ENCODE data around the gene CABP1.
A peak's percentile ranks its signal among the peaks of the same experiment; 100 is the strongest.
"Not testable (repeated sequence)": the region's sequence is repeated elsewhere in the genome, so short reads cannot be mapped to it uniquely, and the experiment has no call there.

CABP1 gene

GRCh38 chr12:120668868-120669840 lies 28.7 kb downstream of the CABP1 start:
- DNase-seq = no peak

GRCh38 chr12:120670237-120670636 lies 29.8 kb downstream of the CABP1 start:
- DNase-seq = not testable (repeated sequence)

DNA sequence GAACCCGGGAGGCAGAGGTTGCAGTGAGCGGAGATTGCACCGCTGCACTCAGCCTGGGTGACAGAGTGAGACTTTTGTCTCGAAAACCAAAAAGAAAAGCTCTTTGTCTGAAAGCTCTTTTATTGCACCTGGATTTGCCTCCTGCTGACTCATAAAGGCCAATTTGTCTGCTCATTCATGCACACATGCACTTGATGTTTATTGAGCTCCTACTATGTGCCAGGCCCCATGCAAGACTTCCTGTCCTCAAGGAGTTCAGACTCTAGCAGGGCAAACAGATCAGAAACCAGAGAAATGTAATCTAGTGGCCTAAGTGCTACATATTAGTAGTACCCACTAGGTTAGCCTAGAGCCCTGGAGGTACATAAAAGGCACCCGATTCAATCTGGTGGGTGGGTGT lies 30.2 kb downstream of the CABP1 start:
- DNase-seq = no peak

DNA sequence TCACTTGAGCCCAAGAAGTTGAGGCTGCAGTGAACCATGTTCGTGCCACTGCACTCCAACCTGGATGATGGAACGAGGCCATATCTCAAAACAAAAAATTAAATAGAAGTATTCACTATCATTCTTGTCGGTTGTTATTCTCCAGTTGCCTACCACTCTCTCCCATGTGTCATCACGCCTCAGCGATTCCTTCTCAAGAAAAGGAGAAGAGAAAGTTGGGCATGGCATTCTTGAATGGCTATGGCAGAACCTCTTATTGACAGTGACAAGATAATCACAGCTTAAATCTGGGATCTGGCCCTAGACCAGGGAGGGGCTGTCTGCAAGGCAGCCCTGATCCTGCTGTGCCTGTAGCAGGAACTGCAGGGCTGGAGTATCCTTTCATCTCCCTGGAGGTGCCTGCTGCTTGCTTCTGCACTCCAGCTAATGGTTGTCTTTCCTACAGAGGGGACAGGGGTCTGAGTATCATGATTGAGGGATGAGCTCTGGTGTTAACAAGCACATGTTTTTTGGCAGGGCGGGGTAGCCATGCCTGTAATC lies 33.7 kb downstream of the CABP1 start:
- DNase-seq = no peak

- DNase-seq = no peak
Measured at GRCh38 chr12:120677765-120678473, 37.5 kb downstream of the CABP1 start.

- DNase-seq = no peak
Measured at GRCh38 chr12:120678572-120678971, 38.1 kb downstream of the CABP1 start.

DNA sequence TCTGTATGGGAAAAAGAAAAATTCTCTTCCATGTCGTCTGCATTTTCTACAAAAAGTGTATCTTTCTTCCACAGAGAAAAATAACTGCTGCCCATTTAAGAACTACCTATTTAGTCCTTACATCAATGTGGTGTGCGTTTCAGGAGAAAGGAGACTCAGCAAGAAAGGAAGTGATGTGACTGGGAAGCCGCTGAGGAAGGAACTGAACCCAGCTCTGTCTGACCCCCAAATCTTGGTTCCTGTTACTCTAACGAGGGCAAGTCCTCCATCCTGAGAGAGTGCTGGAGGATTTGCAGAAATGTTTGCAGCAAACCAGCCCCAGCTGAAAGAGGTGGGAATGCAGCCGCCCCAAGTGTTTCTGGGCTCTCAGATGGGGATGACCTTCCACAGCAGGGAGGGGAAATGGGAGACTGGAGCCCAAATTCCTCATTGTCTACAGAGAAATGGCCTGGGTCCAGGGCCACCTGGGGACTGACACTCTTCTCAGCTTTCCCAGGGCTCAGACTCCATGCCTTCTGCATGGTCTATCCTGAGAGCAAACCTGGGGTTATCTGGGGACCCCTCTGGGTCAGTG lies 39.8 kb downstream of the CABP1 start:
- DNase-seq = no peak

GRCh38 chr12:120684523-120684932 lies 44.1 kb downstream of the CABP1 start:
- DNase-seq = no peak

- no peak for DNase-seq
Measured at GRCh38 chr12:120685522-120685921, 45.1 kb downstream of the CABP1 start.

- peak; percentile 89 to 94 (median 91) for DNase-seq
Measured at GRCh38 chr12:120686151-120686689, 45.8 kb downstream of the CABP1 start.

DNA sequence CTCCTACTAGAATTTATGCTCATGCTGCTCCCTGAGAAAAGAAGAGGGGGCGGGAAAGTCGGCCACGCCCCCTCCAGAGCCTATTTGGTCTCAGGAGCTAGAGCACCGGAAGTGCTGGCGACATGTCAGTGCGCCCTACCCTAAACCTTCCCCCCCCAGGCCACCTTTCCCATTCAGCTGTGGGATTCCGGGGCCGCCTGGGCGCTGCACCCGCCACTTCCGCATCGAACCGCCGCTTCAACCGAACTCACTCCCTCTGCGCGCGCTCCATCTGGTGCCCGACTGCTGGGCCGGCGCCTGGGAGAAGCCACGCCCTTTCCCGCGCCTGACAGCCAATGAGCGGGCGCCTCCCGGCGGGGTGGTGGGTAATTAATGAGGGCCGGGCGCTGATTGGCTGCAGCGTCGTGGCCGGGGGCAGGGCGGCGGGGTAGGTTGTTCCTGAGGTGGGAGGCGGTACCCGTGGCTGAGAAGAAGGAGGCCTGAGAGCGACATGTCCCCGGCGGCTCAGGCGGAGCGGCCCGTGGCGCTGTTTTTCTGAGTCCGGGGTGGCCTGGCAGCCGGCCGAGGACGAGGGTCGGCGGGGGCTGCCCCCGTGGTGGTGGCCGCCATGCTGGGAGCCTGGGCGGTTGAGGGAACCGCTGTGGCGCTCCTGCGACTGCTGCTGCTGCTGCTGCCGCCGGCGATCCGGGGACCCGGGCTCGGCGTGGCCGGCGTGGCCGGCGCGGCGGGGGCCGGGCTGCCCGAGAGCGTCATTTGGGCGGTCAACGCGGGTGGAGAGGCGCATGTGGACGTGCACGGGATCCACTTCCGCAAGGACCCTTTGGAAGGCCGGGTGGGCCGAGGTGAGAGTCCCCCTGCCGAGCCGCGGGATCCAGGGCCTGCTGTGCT lies 46.5 kb downstream of the CABP1 start, which contains the start of gene MLEC:
MLEC (plus strand) TSS at position 460 of the 888 bp plus-strand sequence; CDS start at position 608, 148 bp downstream.
- peak; percentile 97 to 99 (median 98) for DNase-seq

GRCh38 chr12:120687578-120688289 lies 47.3 kb downstream of the CABP1 start:
- no peak for DNase-seq

DNA sequence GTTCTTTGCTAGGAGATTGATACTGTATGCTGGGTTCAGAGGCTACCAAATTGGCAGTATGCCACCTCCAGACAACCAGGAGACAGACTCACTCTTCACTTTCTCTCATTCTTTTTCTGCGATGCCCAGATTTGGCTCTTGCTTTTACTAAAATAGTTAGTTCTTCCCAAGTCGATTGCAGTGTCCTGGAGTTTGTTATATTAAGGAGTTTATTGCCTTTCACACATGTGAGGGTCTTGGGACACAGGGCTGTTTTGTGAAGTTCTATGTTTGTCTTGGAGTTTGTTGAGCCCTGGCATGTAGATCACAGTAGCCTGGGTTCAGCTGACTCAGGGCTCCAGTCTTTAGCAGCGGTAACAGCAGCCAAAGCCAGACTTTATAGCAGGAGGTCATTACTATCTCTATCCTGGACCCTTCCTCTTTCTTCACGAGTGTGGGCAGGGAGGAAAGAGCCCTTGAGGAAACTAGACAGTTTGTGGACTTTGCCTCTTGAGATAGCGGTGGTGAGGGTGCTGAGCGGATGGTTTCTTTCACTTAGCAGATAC lies 48.2 kb downstream of the CABP1 start:
- no peak for DNase-seq

DNA sequence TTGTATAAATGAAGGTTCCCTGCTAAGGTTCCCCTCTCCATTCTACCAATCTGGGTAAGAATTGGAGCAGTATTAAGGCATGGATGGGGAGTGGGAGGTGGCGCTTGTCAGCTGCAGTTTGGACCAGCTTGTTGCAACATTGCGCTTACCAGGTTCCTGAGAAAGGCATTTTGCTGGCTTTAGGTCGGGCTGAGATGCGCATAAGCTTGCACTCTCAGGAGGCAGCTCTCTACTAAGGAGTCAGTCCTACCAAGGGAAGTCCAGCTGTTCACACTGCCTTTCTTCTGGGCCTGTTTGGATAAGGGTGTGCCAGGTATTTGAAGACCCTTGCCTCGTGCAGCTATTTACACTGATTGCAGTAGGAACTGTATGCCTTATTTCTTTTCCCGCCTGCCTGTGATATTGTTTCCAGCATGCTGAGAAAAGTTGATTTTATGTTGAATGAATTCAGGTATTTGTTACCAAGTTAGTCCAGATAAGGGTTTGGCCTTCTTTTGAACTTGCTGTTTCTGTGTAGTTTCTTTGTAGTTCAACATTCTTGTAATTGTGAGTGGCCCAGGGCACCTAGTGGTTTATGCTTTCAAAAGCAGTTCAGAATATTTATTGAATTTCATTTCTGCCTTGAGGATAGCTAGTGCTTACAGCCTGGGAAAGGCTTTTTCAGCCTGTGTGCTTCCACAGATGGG lies 49.1 kb downstream of the CABP1 start:
- no peak for DNase-seq

- DNase-seq = no peak
Measured at GRCh38 chr12:120690083-120690450, 49.6 kb downstream of the CABP1 start.

DNA sequence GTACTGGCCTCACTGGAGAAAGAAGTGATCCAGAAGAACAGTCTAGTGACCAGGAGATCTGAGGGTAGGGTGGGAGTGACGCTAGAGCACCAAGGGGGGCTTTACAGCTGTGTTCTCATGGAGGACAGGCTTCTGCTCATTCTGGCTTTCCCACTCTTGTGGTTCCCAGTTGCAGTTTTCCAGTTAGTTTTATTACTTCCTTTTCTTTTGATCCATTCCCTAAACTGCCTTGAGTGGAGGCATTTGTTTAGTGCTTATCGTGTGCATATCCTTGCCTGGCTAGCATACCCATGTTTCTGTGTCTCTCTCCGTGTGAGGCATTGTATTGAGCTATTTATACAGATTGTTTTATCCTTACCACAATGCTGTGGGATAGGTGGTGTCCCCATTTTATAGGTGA lies 50.6 kb downstream of the CABP1 start:
- DNase-seq = no peak

DNA sequence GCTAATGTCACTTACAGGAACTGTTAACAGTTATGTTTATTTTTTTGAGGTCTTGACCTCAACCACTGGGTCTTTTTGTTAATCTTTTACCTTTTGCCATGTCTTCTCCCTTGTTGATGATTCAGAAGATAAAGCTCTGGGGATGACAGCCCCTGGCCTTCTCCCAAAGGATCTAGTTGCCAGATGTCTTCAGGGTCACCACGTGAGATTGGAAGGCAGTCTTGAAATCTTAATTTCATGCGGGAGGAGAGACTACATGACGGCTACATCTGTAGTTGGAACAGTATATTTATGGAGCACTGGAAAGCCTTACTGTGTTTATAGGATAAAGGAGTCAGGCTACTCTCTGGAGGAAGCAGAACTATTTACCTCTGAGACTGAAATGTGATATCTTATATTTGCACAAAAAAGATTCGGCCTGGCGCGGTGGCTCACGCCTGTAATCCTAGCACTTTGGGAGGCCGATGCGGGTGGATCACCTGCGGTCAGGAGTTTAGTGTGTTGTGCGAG lies 52.2 kb downstream of the CABP1 start:
- no peak for DNase-seq

GRCh38 chr12:120693848-120694247 lies 53.4 kb downstream of the CABP1 start:
- no peak for DNase-seq

DNA sequence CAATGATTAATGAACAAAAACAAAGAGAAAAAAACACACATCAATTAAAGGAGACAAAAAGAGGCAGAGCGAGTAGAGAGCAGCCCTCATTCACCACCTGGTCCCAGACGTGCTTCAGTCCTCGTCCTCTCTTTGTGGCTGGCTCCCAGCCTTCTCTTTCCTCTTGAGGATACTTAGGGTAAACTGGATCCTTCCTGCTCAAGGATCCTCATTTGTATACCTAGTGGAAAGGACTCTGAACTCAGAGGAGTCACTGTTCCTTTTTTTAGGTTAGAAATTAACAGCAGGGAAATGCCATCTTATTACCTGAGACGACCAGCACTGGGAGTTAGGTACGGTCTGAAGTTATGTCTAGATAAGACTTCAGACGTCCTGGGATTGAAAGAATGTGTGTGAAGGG lies 56.2 kb downstream of the CABP1 start:
- DNase-seq = no peak

DNA sequence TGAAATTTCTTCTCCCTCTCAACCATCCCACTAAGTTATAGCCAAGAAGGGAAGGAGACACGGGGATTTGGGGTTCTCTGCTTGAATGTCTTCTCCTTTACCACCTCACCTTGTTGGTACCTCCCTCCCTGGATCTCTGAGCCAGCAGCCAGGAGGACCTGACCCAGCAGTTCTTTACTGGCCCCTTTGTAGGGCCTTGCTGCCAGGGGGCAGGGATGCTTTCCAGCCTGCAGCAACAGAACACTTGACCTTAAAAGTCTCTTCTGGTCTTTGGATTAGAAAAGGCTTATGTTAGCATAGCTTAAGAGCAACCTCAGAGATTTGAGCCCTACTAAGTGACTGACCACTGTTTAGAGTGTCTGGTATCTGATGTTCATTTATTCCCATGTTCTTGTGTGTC lies 56.9 kb downstream of the CABP1 start:
- DNase-seq = no peak
